ENCODE data around the gene PLRG1.
"Not testable (repeated sequence)": the region's sequence is repeated elsewhere in the genome, so short reads cannot be mapped to it uniquely, and the experiment has no call there.

The PLRG1 gene

DNA sequence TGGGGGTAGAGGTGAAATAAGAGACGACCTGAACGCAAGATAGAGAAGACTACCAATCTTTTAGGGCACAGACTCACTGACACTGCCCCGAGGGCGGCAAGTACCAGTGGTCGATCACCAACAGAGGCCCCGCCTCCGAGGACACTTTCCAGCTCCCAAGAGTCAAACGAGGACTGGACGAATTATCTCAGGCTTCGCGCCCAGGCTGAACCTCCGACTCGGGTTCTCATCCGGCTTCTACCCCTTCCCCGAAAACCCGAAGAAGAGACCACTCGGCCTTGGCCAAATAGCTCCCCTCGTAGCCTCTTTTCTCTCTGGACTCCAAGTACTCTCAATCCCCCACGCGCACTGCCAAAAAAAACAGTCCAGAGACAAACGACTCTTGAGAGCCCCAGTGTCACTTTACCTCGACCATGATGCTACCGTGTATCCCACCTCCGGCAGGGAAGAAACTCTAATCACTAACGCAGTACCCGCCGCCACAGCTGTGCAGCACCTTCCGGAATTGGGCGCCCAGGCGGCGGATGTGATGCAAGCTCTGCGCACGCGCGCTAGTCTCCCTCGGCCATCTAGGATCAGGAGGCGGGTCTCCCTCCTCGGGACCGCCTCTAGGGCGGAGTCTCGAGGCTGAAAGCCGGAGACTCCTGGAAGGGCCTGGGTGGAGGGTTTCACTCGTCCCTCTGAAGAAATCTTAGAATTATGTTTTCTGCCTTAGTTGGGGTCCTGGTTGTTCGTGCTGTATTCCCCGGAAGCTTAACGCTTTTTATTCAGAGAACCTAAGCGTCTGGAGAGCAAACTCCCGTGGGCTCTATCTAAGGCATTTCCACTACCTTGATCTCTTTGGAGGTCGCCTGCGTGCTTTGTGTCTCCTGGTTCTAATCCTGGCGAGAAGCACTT, at the start of gene PLRG1:
Gene PLRG1 (minus strand): TSS at position 507 of the 897 bp plus-strand sequence. CDS start 92 bp downstream, at position 415.
- in situ Hi-C loops (cut with HindIII; ENCODE audit: low sequenced_read_pairs): loop anchor here (10.0 kb wide), 1 partner anchor 65 kb away; the partner anchor contains the start of gene FGG

DNA sequence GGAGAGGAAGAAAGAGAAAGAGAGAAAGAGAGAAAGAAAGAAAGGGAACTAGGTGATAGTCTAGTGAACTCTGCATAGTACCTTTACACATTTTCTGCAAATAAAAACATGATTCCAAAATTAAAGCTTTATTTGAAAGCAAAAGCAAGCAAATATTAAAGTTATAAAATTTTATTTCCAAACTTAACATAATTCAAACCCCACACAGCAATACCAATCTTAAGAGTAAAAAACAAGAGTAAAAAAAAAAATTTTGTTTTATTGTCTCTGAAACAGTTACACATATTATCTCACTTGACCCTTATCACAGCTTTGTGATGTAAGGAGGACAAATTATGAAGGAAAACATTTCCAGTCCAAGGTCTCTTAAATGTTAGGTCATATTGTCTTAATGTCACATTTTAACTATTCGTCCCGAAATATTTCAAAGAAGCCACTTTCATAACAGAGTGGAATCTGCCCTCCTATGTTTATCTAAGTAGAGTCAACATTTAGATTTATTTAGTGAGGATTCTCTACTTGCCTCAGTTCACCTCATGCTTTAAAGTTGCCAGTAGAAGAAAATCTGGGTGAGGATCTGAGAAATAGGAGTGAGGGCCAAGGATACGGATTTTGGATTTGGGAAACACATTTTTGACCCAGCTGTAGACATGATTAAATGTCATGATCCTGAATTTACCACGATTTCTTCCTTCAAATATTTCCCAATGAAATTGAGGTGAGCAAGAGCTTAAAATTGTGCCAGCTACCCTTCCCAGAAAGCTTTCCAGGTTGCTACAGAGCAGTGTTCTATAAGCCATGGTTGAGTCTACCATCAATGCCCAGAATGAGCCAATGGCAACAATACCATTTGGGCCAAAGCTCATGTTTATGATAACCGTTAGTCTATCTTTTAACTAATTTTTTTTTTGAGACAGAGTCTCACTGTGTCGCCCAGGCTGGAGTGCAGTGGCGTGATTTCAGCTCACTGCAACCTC, 47.9 kb upstream of the PLRG1 start:
- in situ Hi-C loops (cut with HindIII; ENCODE audit: low sequenced_read_pairs): no loop called here

DNA sequence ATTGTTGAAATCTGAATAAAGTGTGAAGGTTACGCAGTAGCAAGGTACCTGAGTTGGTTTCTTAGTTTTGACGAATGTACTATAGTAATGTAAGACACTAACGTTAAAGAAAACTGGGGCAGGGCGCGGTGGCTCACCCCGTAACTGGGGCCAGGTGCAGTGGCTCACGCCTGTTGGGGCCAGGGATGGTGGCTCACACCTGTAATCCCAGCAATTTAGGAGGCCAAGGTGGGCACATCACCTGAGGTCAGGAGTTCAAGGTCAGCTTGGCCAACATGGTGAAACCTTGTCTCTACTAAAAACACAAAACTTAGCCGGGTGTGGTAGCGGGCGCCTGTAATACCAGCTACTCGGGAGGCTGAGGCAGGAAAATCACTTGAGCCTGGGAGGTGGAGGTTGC, 47.1 kb upstream of the PLRG1 start:
- in situ Hi-C loops (cut with HindIII; ENCODE audit: low sequenced_read_pairs): not testable (repeated sequence)

DNA sequence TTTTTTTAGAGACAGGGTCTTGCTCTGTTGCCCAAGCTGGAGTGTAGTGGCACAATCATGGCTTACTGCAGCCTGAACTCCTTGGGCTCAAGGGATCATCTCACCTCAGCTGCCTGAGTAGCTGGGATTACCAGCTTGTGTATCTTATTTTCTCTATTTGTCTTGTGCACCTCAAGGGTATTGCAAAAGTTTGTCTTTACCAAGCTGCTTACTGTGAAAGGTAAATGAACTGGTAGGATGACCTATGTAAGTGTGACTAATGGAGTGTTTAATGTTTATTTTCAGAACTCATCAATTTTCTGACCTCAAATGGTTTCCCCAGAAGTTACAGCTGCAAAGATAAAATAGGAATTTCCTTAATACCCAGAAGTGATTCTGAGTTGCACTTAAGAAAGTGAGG, 45.6 kb upstream of the PLRG1 start:
- in situ Hi-C loops (cut with HindIII; ENCODE audit: low sequenced_read_pairs): no loop called here

DNA sequence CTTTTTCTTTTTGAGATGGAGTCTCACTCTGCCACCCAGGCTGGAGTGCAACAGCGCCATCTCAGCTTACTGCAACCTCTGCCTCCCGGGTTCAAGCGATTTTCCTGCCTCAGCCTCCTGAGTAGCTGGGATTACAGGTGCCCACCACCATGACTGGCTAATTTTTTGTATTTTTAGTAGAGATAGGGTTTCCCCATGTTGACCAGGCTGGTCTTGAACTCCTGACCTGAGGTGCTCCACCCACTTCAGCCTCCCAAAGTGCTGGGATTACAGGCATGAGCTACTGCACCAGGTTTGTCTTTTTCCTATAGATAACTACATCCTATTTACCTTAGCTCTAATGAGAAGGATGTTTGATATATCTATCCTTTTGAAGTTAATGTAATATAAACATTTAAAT, 44.1 kb upstream of the PLRG1 start:
- in situ Hi-C loops (cut with HindIII; ENCODE audit: low sequenced_read_pairs): not testable (repeated sequence)

DNA sequence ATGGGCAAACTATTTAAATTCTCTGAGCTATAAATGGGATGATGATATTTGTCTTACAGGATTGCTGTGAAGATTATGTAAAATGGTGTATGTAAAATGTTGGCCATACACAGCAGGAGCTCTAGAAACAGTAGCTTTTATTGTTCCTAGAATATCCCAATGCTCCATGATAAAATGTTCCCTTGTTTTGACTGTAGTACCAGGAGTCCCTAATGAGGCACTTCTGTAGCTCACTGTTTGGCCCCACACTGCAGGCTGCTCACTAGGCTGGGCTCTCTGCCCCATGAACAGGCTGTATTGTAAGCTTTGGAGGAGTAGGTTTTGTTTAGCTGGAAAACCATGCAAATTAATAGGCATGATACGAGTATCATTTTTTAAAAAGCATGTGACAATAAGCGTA, 43.7 kb upstream of the PLRG1 start:
- in situ Hi-C loops (cut with HindIII; ENCODE audit: low sequenced_read_pairs): no loop called here

DNA sequence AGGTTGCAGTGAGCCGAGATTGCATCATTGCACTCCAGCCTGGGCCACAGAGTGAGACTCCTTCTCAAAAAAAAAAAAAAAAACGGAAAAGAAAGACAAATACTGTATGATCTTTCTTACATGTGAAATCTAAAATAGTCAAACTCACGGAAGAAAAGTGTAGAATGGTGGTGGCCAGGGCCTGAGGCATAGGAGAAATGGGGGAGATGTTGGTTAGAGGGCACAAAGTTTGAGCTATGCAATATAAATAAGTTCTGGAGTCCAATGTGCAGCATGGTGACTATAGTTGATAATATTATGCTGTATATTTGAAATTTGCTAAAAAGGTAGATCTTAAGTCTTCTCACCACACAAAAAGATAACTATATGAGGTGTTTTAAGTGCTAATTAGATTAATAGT, 41.7 kb upstream of the PLRG1 start:
- in situ Hi-C loops (cut with HindIII; ENCODE audit: low sequenced_read_pairs): no loop called here

DNA sequence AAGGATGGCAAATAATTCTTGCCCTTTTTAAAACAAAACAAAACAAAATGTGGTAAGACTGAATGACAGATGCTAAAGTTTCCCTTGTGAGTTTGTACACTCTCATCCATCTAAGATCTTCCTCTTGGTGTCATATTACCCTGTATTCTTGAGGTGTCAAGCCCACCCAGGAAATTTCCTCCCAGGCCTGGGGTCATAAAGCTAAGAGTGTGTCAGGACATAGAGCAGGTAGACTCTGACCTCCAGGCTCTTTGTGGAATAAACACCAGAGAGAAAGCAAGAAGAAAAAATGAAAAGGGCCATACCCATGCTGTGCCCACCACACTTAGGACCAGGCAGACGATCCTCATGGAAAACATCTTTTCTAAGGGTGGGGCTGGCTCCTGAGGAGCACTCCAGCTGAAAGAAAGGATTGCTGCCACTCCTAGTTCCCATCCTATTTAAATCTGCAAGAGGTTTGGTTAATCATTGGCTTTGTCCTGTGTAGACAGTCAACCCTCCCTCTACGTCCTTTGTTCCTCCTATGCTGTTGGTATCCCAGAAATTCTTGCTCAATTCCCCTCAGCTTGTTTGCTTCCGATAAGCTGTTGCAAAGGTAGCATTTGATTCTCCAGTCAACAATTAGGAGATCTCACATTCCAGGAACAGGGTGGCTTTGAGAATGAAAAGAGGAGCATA, 40.3 kb upstream of the PLRG1 start, which contains the start of gene FGA:
Gene FGA (minus strand): TSS at position 414 of the 678 bp plus-strand sequence. CDS start 55 bp downstream, at position 359.
- in situ Hi-C loops (cut with HindIII; ENCODE audit: low sequenced_read_pairs): no loop called here

DNA sequence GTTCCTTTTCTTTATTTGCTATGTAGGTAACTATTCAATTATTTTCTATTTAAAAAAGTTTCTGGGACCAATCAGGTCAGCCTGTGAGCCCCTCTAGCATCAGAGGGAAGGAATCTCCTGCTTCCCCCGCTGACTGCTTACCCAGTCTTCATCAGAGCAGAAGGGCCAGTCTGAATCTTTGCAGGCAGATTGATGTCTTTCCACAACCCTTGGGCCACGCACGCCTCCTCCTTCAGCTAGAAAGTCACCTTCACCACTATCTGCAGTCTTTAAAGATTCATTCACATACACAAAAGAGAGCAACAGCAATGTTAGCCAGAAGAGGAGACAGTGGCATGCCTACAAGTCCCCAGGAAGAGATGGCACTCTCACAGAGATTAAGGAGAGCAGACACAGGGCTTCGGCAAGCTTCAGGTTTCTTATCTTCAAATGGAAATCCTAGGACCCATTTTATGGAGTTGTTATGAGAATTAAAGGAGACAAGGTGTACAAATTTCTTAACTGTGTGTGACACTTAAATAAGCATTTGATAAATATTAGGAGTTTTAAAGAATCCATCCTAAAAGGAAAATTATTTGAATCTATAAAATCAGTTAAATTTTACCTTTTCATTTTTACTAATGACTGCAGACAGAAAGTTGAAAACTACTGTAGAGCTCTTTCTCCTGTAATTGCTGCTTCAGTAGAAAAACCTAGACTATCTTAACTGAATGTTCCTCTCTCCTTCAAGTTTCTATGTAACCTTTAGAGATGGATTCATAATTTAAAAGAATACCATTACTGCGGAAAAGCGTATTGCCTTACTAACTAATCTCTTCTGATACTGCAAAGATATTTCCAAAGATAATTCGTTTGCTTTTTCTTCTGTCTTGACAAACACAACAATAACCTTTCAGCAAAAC, 39.3 kb upstream of the PLRG1 start:
- in situ Hi-C loops (cut with HindIII; ENCODE audit: low sequenced_read_pairs): no loop called here

DNA sequence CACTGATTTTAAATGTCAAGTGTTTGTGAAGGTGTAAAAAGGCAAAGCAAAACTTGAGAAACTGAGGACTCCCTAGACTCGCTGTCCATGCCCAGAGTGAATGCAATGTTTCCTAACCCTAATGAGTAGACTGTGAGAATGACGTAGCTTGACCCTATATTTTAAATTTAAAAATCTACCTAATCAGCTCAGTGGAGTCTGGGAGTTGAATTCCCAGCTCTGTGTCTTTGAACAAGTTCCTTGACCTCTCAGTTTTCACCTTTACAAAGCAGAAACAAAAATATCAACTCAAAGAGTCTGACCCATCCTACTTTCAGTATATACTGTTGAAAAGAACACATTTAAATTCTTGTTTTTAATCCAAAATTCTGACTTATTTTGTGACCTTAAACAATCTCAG, 38.0 kb upstream of the PLRG1 start:
- in situ Hi-C loops (cut with HindIII; ENCODE audit: low sequenced_read_pairs): no loop called here

DNA sequence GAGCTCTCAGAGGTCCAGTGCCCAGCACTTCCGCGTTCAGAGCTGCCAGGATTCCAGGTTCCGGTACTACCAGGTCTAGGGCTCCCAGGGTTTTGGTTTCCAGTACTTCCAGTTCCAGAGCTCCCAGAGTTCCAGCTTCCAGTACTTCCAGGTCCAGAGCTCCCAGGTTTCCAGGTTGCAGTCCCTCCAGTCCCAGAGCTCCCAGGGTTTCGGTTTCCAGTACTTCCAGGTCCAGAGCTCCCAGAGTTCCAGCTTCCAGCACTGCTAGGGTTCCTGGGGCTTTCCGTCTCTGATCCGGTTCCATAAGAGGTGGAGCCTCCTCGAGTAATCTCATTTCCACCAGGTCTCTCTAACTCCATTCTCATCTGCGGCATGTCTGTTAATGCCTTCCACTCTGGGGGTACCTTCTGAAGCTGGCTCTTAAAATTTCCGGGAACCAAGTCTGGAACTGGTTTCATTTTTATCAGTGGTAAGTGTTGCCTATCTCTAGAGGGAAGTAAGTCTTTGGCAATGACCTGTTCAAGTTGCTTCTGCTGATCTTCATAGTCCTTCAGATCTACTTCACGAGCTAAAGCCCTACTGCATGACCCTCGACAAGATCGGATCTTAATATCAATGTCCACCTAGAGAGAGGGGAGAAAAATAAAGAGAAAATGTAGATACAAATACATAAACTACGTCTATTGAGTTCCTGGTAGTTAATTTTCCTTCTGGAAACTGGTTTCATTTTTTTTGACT, 36.3 kb upstream of the PLRG1 start:
- in situ Hi-C loops (cut with HindIII; ENCODE audit: low sequenced_read_pairs): no loop called here

DNA sequence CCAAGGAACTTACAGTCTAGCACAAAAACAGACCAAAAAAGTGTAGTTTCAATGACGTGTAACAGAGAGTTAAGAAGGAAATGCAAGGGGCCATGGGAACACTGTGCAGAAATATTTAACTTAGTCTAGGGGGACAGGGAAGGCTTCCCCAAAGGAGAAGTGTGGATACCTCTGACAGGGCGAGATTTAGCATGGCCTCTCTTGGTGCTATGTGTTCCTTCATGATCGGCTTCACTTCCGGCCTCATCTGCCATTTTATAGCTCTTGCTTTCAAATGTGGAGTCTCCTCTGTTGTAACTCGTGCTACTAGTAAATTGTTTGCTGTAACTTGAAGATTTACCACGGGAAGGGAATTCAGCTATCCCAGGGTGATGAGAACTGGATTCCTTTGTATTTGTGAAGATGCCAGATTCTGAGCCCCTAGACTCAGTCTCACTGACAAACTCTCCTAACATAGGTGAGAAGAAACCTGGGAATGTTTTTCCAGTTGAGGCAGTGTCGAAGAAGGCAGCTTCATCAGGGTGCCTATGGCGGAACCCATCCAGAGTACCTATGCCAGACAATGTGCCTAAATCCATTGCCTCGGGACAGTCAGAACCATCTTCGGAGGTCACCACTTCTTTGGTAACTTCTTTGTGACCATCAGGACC, 35.3 kb upstream of the PLRG1 start:
- in situ Hi-C loops (cut with HindIII; ENCODE audit: low sequenced_read_pairs): no loop called here

DNA sequence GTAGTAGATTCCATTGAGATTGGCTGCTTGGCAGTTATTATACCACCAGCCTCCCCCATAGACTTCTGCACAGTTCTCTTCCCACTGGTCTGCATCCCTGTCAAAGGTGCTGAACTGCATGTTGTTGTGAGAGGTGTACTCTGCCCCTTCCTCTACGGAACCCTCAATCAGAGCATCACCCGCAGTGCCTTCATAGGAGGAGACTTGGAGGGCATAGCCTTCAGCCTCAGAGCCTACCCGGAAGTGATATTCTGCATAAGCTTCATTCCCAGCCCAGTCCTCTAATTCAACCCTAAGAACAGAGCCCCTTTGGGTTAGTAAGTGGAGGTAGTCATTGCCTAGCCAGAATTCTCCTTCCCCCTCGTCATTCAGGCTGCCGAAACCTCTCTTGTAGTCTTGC, 34.1 kb upstream of the PLRG1 start:
- in situ Hi-C loops (cut with HindIII; ENCODE audit: low sequenced_read_pairs): no loop called here

DNA sequence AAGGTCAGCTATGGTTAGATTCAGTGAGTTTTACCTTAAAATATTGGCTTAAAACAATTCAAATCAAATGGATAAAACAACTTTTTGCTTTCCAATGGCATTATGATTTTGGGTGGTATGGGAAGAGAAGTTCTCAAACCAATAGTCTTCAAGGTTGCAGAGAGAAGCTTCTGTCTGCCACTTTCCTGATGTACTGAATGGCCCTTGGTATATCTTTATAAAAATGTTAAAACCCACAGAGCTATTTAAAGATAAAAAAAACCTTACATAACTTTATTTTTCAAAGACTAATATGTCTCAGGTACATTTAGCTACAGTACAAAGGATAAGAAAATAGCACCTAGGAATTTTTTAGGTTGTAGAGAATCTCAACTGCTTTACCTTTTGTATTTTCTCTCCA, 33.5 kb upstream of the PLRG1 start:
- in situ Hi-C loops (cut with HindIII; ENCODE audit: low sequenced_read_pairs): no loop called here

DNA sequence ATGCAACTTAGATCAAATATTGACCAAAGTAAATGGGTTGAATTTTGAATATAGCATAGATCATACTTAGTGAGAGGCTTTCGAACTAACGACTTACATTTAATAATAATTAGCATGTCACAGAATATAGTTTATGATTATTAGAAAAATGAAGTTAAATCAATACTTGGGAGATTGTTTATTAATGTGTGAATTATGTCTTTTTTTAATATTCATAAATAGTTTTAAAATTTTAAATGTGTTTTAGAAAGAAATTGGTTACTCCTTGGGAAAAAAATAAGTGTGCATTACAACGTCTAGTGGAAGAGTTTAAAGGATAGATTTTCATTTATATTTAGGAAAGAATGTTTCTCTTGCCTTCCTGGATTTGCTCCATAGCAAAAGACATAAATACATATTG, 33.0 kb upstream of the PLRG1 start:
- in situ Hi-C loops (cut with HindIII; ENCODE audit: low sequenced_read_pairs): no loop called here

DNA sequence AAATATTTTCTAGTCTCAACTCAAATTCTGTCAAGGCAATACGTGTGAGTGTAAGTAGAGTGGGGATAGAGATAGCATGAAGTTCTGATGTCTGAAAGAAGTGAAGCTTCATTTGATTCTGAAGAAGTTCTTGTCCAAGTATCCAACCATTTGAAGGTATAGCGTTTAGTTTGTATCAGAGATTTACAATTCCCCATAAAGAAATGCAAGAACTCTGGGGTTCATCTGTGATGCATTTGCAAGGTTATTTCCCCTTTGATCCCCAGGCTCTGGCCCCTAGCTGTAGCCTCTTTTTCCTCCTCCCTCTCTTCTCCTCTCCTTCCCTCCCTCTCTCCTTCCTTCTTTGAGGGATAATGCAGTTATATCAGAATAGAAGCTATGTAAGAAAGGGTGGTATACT, 32.5 kb upstream of the PLRG1 start:
- in situ Hi-C loops (cut with HindIII; ENCODE audit: low sequenced_read_pairs): no loop called here

DNA sequence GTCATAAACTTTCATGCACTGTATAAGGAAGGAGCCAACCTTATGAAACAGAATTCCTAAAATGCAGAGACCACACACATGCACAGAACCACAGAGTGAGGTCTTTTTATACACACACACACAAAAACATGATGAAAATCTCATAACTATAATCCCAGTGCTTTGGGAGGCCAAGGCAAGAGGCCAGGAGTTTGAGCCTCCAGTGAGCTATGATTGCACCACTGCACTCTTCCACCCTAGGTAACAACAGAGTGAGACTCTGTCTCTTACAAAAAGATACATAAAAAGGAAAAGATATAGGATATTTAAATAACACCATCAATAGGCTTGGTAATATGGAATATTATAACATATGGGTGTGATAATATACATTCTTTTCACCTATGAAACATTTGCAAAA, 29.7 kb upstream of the PLRG1 start:
- in situ Hi-C loops (cut with HindIII; ENCODE audit: low sequenced_read_pairs): no loop called here

DNA sequence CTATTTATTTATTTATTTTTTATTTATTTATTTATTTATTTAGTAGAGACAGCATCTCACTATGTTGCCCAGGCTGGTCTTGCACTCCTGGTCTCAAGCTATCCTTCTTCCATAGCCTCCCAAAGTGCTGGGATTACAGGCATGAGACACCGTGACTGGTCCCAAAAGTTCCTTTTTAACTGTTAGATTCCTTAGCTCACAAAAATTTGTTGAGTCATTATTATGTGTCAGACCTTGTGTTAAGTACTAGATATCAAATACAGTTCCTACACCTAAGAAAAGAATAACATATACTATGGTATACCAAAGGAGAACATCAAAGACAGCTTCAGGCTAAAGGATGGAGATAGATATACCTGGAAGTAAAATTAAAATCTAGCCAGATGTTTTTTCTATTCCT, 28.7 kb upstream of the PLRG1 start:
- in situ Hi-C loops (cut with HindIII; ENCODE audit: low sequenced_read_pairs): no loop called here

DNA sequence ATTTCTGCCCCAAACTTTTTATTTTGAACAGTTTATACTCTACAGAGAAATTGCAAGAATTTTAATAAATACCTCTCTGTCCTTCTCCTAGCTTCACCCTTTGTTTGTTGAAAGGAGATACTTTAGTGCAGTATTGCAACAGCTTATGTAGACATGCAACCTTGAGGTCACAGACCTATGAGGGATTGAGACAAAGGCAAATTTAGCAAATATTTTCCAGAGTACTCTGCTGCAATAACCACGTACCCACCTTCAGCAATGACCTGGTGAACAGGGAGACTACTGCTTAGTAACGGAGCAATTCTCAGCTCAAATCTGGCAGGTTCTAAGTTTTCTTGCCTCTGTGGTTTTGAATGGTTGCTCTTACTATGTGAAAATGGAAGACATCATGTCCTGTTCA, 27.1 kb upstream of the PLRG1 start:
- in situ Hi-C loops (cut with HindIII; ENCODE audit: low sequenced_read_pairs): no loop called here

All from DLD1 (cell line).